GM18951 (cell line): Measurements from ENCODE around the gene EIF4B.
"Not testable (repeated sequence)": the region's sequence is repeated elsewhere in the genome, so short reads cannot be mapped to it uniquely, and the experiment has no call there.

ENCODE experiments used
- POLR2A ChIP-seq: IDR thresholded peaks from 4 replicates; pipeline ENCODE4 v1.6.1; 2011; ENCODE audit warnings: mild to moderate bottlenecking; ENCODE audit not compliant: insufficient read length, insufficient read depth; ENCODE audit errors: extremely low read depth
- in situ Hi-C: fragments of 300-500 bp; cut with MboI; formaldehyde crosslinking; loops from one replicate; pipeline ENCODE4 v1.12.0; 2022; ENCODE audit warnings: low sequenced_read_pairs, mixed read lengths, inconsistent platforms; ENCODE audit not compliant: unreplicated experiment

The EIF4B gene

GRCh38 chr12:53010955-53011354 is 4.7 kb downstream of the EIF4B start:
- in situ Hi-C loops = no loop called here

GRCh38 chr12:53011889-53012288 is 5.6 kb downstream of the EIF4B start:
- in situ Hi-C loops = no loop called here
- TF ChIP-seq POLR2A = no peak

More at GRCh38 chr12:53010955-53011354, 4.7 kb downstream of the EIF4B start:
- no peak for TF ChIP-seq POLR2A

GRCh38 chr12:53012928-53013327 is 6.7 kb downstream of the EIF4B start:
- TF ChIP-seq POLR2A = no peak
- in situ Hi-C loops = no loop called here

GRCh38 chr12:53014709-53015108 is 8.5 kb downstream of the EIF4B start:
- no peak for TF ChIP-seq POLR2A

GRCh38 chr12:53025250-53025649 is 19.0 kb downstream of the EIF4B start:
- no peak for TF ChIP-seq POLR2A
- in situ Hi-C loops = no loop called here

More at GRCh38 chr12:53014709-53015108, 8.5 kb downstream of the EIF4B start:
- in situ Hi-C loops = no loop called here

GRCh38 chr12:53027014-53027413 is 20.8 kb downstream of the EIF4B start:
- in situ Hi-C loops = not testable (repeated sequence)

GRCh38 chr12:53031616-53032015 is 25.4 kb downstream of the EIF4B start:
- TF ChIP-seq POLR2A = no peak
- in situ Hi-C loops = no loop called here

GRCh38 chr12:53033832-53034231 is 27.6 kb downstream of the EIF4B start:
- in situ Hi-C loops = not testable (repeated sequence)

- in situ Hi-C loops = no loop called here
- TF ChIP-seq POLR2A = no peak
Measured at GRCh38 chr12:53034459-53034858, 28.2 kb downstream of the EIF4B start.

- no peak for TF ChIP-seq POLR2A
Measured at GRCh38 chr12:53036802-53037201, 30.5 kb downstream of the EIF4B start.

GRCh38 chr12:53039851-53040250 is 33.6 kb downstream of the EIF4B start:
- in situ Hi-C loops = no loop called here
- TF ChIP-seq POLR2A = no peak

More at GRCh38 chr12:53036802-53037201, 30.5 kb downstream of the EIF4B start:
- in situ Hi-C loops = no loop called here

GRCh38 chr12:53042607-53043454 is 36.6 kb downstream of the EIF4B start:
- in situ Hi-C loops = no loop called here
- no peak for TF ChIP-seq POLR2A

- in situ Hi-C loops = no loop called here
- no peak for TF ChIP-seq POLR2A
Measured at GRCh38 chr12:53044052-53044581, 37.9 kb downstream of the EIF4B start.
